Activated CD4-positive, CD25-positive, alpha-beta regulatory T cell (primary cell): ENCODE data around the gene SLC51B.
"Not testable (repeated sequence)": the region's sequence is repeated elsewhere in the genome, so short reads cannot be mapped to it uniquely, and the experiment has no call there.

ENCODE experiments used
- DNase-seq, 4 experiments: peaks; one replicate each; lab custom pipeline; 2025; lab: John Stamatoyannopoulos, UW

The SLC51B gene

DNA sequence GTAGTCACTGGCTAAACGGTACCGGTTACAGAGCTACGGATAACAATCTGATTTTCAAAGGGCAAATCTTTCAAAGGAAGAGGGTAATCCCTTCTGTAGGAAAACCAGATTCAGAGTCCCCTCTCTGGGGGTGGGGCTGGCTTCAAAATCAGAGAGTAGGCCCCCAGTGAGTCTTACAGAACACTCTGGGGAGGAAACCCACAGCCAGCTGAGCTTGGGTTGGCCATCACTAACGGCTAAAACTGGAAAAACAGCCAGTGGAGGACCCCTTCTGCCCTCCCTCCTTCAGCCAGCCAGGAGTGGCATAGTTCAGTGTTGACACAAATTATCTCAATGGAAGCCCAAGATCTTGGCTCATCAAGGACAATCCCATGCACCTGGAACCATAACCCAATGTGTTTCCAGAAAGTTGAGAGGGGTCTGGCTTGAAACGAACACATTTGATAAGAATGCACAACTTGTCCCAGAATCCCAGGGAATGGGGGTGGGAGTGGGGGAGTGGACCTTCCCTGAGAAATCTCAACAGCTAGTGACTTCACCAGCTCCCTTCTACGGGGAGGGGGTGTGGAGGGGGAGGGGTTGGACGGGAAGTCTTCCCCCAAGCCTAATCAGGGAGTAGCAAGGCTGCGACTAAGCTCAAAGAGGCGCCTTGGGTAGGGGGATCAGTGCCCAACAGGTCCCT is 21.6 kb downstream of the SLC51B start:
- no peak for DNase-seq

GRCh38 chr15:65067317-65067644 is 22.1 kb downstream of the SLC51B start:
- no peak for DNase-seq

GRCh38 chr15:65067645-65068402 is 22.6 kb downstream of the SLC51B start, which contains the start of gene RASL12:
Gene RASL12, minus strand, starts transcription at chr15:65067991. Its CDS starts 156 bp downstream, at chr15:65067835.
- DNase-seq = no peak

GRCh38 chr15:65068403-65068788 is 23.2 kb downstream of the SLC51B start:
- no peak for DNase-seq

DNA sequence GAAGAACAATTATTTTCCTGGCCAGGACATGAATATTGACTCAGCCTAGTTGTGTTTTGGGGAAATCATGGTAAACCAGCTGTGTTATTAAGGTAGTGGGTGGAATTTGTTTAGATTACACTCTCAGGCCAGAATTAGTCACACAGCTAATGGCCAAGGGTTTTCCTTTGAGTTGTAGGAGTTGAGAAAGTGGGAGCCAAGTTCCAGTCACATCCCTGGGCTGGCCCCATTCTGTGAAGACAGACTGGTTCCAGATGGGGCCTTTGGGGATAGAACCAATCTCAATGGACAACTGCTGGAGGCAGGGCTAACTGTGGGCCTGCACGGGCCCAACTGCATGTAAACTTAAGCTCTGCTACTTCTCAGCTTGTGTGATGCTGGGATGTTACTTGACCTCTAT is 24.0 kb downstream of the SLC51B start:
- DNase-seq = no peak

DNA sequence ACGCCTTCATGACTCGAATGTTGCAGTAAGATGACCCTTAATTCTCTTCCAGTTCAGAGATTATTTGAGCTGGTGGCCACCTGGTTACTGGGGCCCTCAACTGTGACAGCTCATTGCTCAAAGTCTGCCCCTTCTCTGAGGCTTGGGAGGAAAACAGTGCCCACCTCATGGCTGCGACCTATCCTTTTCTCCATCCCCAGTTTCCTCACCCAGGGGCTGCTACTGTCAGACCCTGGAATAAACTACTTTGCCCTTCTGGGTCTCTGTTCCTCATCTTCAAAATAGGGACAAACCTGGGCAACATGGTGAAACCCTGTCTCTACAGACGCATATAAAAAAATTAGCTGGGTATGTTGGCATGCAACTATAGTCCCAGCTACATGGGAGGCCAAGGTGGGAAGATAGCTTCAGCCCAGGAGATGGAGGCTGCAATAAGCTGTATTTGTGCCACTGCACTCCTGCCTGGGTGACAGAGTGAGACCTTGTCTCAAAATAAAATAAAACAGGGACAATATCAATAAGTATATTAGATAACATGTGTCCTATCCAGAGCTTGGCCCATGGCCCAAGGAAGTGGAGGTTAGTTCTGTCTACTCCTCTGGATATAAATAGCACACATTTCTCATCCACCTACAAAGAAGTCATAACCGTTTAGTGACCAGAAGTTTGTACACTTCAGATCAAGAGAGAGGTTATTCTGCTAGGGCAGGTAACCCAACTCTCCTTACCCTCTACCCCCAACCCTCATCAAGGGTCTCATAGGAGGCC is 24.8 kb downstream of the SLC51B start:
- no peak for DNase-seq

DNA sequence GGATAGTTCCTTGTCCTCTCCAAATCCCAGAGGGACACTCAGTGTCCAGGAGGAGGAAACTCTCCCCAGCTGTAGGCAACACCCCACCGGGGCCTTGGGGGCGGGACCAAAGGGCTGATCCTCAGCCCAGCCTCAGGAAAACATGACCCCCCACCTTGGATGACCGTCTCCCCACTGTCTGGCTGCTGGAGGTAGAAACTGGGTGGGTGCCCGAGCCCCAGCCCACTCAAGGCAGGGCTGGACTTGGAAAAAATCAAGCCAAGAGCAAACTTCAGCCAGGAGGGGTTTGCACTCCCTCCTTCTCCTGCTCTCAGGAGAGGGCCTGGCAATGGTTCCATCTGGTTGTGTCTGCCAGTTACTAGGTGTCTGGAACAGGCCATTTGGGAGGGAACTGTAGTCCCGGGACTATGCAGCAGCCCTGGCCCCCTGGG is 26.2 kb downstream of the SLC51B start:
- DNase-seq = no peak

DNA sequence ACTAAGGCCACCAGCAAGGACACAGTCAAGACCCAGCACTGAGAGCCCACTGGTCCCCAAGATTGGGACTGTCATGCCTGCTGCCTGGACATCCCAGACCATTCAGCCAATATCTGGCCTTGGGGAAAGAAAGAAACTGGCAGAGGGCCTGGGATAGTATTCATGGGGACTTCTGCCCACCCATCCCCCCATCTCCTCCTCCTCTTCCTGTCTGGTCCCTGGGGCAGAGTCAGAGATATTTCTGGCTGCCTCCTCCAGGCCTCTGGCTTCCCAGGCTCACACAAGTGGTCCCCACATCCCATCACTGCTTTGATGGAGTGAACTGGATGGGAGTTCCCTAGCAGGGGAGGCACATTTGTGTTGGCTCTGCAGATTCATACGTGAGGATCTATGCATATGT is 26.8 kb downstream of the SLC51B start:
- DNase-seq = no peak

- no peak for DNase-seq
Measured at GRCh38 chr15:65072617-65073016, 27.4 kb downstream of the SLC51B start.

GRCh38 chr15:65074946-65075345 is 29.8 kb downstream of the SLC51B start:
- DNase-seq = not testable (repeated sequence)

- not testable (repeated sequence) for DNase-seq
Measured at GRCh38 chr15:65075607-65076395, 30.6 kb downstream of the SLC51B start.

DNA sequence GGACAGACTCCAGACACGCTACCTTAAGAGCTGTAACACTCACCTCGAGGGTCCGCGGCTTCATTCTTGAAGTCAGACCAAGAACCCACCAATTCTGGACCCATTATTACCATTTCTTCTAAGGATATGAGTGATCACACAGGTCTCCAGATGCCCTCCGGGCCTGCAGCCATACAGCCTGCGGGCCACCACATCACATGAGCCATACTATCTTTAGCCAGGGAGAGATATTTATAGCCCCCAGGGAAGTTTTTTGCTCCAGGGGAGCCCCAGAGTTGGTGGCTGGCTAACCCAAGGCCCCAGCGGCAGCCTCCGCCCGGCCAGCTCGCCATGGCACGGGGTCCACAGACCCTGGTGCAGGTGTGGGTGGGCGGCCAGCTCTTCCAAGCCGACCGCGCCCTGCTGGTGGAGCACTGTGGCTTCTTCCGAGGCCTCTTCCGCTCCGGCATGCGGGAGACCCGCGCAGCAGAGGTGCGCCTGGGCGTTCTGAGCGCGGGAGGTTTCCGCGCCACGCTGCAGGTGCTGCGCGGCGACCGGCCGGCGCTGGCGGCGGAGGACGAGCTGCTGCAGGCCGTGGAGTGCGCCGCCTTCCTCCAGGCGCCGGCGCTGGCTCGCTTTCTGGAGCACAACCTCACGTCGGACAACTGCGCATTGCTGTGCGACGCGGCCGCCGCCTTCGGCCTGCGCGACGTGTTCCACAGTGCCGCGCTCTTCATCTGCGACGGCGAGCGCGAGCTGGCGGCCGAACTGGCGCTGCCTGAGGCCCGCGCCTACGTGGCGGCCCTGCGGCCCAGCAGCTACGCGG is 31.5 kb downstream of the SLC51B start, which contains the start of gene KBTBD13:
TSS of gene KBTBD13 (plus strand) at position 261 of the 805 bp plus-strand sequence. CDS start at position 331, 70 bp downstream.
- no peak for DNase-seq

DNA sequence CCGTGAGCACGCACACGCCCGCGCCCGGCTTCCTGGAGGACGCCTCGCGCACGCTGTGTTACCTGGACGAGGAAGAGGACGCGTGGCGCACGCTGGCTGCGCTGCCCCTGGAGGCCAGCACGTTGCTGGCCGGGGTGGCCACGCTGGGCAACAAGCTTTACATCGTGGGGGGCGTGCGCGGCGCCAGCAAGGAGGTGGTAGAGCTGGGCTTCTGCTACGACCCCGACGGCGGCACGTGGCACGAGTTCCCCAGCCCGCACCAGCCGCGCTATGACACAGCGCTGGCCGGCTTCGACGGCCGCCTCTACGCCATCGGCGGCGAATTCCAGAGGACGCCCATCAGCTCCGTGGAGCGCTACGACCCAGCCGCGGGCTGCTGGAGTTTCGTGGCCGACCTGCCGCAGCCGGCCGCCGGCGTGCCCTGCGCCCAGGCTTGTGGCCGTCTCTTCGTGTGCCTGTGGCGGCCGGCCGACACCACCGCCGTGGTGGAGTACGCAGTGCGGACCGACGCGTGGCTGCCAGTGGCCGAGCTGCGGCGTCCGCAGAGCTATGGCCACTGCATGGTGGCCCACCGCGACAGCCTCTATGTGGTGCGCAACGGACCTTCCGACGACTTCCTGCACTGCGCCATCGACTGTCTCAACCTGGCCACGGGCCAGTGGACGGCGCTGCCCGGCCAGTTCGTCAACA is 32.2 kb downstream of the SLC51B start:
- no peak for DNase-seq

- DNase-seq = peak in 2 of 4 experiments; percentile 6 to 14
Measured at GRCh38 chr15:65077981-65078352, 32.8 kb downstream of the SLC51B start.

DNA sequence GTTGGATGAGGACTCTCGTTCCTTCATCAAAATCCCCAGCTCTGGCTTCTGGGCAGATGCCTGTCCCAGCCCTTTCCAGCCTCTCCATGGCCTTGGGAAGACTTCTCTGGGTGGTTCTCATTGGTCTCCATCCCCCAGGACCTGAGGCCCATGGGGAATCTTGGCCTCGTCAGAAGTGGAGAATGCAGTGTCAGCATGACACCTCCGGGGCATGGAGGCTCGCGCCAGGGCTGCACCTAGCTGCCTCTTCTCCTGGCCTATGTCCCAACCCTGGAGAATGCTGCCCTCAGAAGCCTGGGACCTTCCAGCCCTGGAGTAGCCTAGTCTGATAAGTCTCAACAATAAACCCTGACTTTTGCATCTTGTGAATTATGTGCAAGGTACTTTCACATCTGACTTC is 34.4 kb downstream of the SLC51B start:
- no peak for DNase-seq

- DNase-seq = no peak
Measured at GRCh38 chr15:65081270-65081669, 36.1 kb downstream of the SLC51B start.

DNA sequence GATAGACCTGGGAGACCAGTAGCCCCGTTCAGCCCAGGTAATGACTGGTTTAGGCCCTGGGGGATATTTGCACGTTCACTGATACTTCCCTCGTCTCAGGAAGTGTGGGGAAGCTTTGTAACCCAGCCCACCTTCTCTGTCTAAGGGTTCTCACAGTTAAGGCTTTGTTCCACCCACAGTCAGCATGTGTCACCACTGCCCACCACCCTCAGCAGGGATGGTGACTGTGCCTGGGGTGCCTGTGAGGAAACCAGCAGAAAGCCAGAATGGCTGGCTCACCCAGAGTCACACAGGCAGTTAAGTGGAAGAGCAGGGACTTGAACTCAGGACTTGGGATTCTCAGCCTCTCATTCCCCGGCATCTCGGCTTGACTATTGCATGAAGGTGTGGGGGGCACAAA is 36.6 kb downstream of the SLC51B start:
- DNase-seq = no peak

DNA sequence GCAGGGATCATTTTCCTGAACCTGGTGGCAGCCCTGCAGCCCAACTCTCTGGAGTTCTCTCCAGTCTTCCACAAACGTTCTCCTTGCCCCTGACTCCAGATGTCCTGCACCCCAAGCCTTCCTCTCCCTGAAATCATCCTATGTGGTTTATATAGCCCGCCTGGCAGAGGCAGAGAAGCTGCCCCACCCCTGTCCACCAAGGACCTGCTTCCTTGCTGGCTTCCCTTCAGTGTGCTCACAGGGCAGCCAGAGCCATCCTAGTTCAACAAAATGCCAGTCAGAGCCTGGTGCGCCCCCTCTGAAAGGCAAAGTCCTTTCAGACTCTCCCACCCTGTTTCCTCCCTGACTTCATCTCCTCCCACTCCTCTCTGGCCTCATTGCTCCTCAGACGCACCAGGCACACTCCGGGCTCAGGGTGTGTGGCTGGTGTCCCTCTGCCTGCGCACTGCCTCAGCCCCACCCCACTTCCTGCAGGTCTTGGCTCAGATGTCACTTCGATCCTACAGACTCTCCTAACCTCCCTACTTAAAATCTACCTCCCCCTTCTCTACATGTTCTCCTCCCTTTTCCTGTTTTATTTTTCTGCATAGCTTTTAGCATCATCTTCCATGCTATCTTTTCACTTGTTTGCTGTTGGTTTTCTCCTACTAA is 37.2 kb downstream of the SLC51B start:
- DNase-seq = no peak

DNA sequence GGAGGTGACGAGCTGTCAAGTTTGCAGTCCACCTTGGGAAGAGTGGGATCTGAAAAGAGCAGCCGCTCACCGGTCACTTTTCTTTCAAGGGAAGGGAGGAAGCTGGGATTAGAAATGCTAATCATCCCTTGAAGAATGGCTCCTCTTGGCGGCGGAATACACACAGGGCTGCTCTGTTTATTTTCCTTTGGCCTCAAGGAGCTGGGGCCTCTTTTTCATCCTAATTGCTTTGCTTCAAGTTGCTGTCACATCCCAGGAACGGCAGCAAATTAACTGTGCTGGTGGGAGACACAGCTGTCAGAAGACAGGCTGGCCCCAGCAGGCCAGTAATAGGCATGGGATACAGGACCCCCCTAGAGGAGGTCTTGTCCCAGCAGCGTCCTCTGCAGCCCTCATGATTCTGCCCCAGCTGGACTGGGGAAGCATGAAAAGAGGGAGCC is 38.1 kb downstream of the SLC51B start:
- no peak for DNase-seq
